ENCODE data around the gene PITX2. TPM values are rescaled to one million over a fixed set of nuclear protein-coding genes. Genes with fewer than 3 reads are reported as not detected.
A peak's percentile ranks its signal among the peaks of the same experiment; 100 is the strongest.

PITX2 gene
- total RNA-seq, 1 donor from 2014 or later: not detected

DNA sequence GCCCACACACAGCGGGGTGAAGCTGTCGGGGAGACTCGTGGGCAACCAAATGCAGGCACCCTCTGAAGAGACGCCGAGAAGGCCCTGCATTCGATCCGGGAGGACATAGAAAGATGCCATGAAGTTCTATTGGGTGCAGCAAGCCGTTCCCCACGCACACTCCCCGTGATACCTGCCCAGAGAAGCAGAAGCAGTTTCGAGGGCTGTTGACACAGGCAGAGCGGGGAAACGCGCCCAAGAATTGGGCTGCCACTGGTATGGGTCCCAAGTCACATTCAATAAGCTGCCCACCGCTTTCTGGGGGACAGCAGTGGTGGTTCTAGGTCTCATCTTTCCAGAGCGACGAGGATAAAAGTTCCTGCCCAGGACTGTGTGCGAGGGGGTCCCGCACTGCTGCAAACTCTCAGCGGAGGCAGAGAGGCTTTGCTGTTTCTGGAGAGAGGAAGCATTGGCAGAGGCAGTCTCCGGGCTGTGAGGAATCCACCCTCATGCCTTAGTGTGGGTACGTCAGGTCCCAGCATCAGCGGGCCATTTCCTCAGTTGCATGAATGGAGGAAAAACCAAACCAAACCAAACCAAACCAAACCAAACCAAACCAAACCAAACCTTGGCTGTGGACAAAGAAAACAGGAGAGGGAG, 10.1 kb downstream of the PITX2 start:
- ATAC-seq (no peak), DNase-seq (no peak)
- intact Hi-C loops (cut with DNase I): no loop called here
- Histone ChIP-seq H3K27ac (no peak overlapping the region), H3K4me3 (no peak overlapping the region), H3K36me3 (no peaks in the 10 kb centered on the region), H3K4me1 (peaks cover 6% of the 10 kb centered on the region), H3K9me3 (no peaks in the 10 kb centered on the region), H3K27me3 (peaks cover 92% of the 10 kb centered on the region)
- no peak for TF ChIP-seq CTCF (IDR thresholded peaks at IDR 0.05)

- Histone ChIP-seq H3K36me3 (no peaks in the 10 kb centered on the region), H3K4me3 (no peak overlapping the region), H3K27ac (no peak overlapping the region), H3K9me3 (no peaks in the 10 kb centered on the region), H3K4me1 (peaks cover 6% of the 10 kb centered on the region), H3K27me3 (peaks cover 92% of the 10 kb centered on the region)
- TF ChIP-seq CTCF (IDR thresholded peaks at IDR 0.05): no peak
- intact Hi-C loops (cut with DNase I): no loop called here
- ATAC-seq (no peak), DNase-seq (no peak)
These were observed 10.9 kb downstream of the PITX2 start for GRCh38 chr4:110611968-110612447.

DNA sequence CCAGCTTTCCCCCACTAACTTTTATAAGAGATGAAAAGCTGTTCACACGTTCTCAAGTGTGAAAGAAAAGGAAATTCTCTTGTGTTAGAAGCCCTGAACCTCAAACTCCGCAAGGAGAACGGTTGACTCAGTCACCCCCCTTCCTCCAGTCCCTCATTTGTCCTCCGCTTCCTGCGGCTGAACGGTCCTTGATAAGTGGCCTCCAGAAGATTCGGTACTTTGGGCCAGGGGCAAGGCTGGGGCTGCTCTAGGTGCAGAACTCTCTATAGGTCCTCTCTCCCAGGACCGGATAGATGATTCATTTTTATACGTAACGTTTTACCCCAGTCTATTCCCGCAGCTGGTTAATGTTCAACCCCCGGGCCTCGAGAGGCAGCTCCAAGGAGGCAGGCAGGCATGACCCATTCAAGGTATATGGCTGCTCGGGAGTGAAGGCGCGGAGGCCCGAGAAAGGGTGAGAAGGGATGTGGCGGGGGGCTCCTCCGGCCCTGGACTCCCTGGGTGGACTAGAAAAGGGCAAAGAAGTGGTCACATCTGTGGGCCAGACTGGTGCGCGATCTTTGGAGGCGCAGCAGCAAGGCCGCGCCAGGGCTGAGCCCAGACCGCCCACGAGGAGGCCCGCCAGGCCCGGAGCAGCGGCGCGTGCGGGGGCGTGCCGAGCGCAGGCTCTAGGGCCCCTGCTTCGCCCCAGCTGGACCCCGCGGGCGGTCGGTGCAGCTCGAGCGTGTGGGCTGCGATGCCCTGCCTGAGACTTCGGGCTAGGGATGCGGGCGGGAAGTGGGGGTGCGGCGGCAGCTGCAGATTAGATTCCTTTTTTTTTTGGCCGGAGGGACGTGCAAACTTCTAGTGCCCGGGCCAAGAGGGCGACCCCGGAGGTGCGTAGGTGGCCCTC, 11.7 kb downstream of the PITX2 start:
- ATAC-seq: peak; percentile 48
- intact Hi-C loops (cut with DNase I): no loop called here
- peaks cover 6% of the 10 kb centered on the region for H3K4me1 ChIP-seq

GRCh38 chr4:110610620-110610939, 12.3 kb downstream of the PITX2 start:
- ATAC-seq: no peak
- no peak for DNase-seq
- no peaks in the 10 kb centered on the region for H3K36me3 ChIP-seq
- intact Hi-C loops (cut with DNase I): no loop called here
- no peaks in the 10 kb centered on the region for H3K9me3 ChIP-seq
- H3K27ac ChIP-seq: no peak overlapping the region
- H3K4me1 ChIP-seq: peaks cover 6% of the 10 kb centered on the region
- TF ChIP-seq CTCF (IDR thresholded peaks at IDR 0.05): no peak
- no peak overlapping the region for H3K4me3 ChIP-seq
- H3K27me3 ChIP-seq: peaks cover 79% of the 10 kb centered on the region

More for the DNA sequence above, 11.7 kb downstream of the PITX2 start:
- Histone ChIP-seq H3K4me3 (no peak overlapping the region), H3K27ac (no peak overlapping the region), H3K9me3 (no peaks in the 10 kb centered on the region), H3K27me3 (peaks cover 85% of the 10 kb centered on the region), H3K36me3 (no peaks in the 10 kb centered on the region)
- no peak for TF ChIP-seq CTCF (IDR thresholded peaks at IDR 0.05)
- no peak for DNase-seq

DNA sequence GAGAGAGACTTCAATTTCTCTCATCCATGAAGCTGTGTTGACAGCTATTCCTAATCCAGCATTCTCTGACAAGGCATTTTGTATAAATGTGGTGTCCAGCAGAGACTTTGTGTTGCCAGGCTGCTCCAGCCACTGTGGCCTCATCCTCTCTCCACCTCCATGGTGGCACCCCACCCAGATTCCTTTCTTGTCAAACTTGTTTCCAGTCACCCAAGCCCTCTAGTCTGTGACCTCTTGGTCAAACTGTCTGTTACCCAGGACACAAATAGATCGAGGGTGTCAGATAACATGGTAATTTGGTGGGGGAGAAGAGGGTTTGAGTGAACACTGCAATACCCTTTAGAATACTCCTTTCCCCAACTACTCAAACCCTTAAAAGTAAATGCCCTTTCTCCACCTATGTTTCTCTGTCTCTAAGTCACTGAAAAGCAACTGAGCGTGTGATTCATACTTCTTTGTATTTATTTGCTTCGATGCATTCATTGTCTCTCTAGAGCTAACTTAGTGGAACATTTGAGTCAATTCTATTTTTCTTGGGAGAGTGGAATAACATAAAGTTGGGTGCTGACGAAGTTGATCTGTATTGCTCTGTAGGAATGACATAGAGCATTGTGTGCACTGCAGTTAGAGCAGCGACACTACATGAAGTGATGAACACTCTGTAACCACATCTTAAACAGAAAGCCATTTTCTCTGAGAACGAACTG, 13.7 kb downstream of the PITX2 start:
- H3K36me3 ChIP-seq: no peaks in the 10 kb centered on the region
- H3K9me3 ChIP-seq: no peaks in the 10 kb centered on the region
- TF ChIP-seq CTCF (IDR thresholded peaks at IDR 0.05): no peak
- H3K27ac ChIP-seq: no peak overlapping the region
- peaks cover 65% of the 10 kb centered on the region for H3K27me3 ChIP-seq
- H3K4me1 ChIP-seq: peaks cover 6% of the 10 kb centered on the region
- no peak overlapping the region for H3K4me3 ChIP-seq
- ATAC-seq (no peak), DNase-seq (no peak)
- intact Hi-C loops (cut with DNase I): no loop called here
